ENCODE measurements around the gene EPOP.

EPOP gene

DNA sequence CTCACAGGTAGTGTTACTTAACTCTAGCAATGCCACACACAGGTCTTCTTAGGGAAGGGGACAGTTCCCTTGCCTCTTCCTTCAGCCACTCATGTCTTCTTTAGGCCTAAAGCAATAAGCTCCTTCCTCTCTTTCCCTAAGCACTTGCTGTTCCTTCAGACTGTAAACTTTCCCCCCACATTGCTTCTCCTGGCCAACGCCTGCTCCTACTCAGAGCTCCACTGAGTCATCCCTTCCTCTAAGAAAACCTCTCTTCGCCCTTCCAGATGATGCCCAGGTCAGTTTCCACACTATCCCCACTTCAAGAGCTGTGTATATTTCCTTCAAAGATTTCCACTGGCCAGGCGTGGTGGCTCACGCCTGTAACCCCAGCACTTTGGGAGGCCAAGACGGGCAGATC, 12.5 kb upstream of the EPOP start:
- no peak for DNase-seq (ENCODE audit: low read depth)
- H3K4me3 ChIP-seq (ENCODE audit: low read depth, low read length) = no peak overlapping the region
- TF ChIP-seq, protein P1, sequence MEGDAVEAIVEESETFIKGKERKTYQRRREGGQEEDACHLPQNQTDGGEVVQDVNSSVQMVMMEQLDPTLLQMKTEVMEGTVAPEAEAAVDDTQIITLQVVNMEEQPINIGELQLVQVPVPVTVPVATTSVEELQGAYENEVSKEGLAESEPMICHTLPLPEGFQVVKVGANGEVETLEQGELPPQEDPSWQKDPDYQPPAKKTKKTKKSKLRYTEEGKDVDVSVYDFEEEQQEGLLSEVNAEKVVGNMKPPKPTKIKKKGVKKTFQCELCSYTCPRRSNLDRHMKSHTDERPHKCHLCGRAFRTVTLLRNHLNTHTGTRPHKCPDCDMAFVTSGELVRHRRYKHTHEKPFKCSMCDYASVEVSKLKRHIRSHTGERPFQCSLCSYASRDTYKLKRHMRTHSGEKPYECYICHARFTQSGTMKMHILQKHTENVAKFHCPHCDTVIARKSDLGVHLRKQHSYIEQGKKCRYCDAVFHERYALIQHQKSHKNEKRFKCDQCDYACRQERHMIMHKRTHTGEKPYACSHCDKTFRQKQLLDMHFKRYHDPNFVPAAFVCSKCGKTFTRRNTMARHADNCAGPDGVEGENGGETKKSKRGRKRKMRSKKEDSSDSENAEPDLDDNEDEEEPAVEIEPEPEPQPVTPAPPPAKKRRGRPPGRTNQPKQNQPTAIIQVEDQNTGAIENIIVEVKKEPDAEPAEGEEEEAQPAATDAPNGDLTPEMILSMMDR (IDR thresholded peaks at IDR 0.05; ENCODE audit: control insufficient read depth, extremely low read depth, insufficient read depth) = no peak

DNA sequence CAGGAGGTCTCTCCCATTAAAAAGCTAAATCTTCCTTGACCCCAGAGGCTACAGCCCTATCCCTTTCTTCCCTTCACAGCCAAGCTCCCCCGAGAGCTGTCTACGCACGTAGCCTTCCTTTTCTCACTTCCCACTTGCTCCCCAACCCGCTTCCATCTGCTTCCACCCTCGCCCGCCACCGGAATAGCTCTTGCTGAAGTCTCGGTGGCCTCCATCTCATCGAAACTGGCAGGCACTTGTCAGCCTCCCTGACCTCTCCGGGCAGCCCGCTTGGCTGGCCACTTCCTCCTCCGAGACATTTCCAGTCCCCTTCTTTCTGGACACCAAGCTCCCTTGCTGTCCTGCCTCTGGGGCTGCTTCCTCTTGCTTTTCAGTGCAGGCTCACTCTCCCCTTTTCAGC, 10.7 kb upstream of the EPOP start:
- TF ChIP-seq, protein P1 (IDR thresholded peaks at IDR 0.05; ENCODE audit: control insufficient read depth, extremely low read depth, insufficient read depth) = no peak
- no peak overlapping the region for H3K4me3 ChIP-seq (ENCODE audit: low read depth, low read length)
- no peak for DNase-seq (ENCODE audit: low read depth)

DNA sequence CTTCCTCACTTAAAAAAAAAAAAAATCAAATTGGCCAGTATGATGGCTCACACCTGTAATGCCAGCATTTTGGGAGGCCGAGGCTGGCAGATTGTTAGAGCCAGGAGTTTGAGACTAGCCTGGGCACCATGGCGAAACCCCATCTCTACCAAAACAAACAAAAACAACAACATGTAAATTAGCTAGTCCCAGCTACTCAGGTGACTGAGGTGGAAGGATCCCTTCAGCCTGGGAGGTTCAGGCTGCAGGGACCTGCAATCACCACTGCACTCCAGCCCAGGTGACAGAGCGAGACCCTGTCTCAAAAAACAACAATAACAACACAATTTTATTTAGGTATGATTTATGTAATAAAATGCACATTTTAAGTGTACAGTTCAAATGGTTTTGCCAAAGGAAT, 6.3 kb upstream of the EPOP start:
- DNase-seq (ENCODE audit: low read depth) = no peak
- H3K4me3 ChIP-seq (ENCODE audit: low read depth, low read length) = no peak overlapping the region
- TF ChIP-seq, protein P1 (IDR thresholded peaks at IDR 0.05; ENCODE audit: control insufficient read depth, extremely low read depth, insufficient read depth) = no peak

DNA sequence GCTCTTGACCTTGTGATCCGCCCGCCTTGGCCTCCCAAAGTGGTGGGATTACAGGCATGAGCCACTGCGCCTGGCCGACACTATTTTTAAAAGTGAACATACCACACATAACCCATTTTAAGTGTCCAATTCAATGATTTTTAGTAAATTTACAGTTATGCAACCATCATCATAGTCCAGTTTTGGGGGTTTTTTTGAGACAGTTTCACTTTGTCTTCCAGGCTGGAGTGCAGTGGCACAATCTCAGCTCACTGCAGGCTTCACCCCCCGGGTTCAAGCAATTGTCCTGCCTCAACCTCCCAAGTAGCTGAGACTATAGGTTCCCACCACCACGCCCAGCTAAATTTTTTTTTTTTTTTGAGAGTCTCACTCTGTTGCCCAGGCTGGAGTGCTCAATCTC, 3.1 kb upstream of the EPOP start:
- no peak for DNase-seq (ENCODE audit: low read depth)
- TF ChIP-seq, protein P1 (IDR thresholded peaks at IDR 0.05; ENCODE audit: control insufficient read depth, extremely low read depth, insufficient read depth) = no peak

DNA sequence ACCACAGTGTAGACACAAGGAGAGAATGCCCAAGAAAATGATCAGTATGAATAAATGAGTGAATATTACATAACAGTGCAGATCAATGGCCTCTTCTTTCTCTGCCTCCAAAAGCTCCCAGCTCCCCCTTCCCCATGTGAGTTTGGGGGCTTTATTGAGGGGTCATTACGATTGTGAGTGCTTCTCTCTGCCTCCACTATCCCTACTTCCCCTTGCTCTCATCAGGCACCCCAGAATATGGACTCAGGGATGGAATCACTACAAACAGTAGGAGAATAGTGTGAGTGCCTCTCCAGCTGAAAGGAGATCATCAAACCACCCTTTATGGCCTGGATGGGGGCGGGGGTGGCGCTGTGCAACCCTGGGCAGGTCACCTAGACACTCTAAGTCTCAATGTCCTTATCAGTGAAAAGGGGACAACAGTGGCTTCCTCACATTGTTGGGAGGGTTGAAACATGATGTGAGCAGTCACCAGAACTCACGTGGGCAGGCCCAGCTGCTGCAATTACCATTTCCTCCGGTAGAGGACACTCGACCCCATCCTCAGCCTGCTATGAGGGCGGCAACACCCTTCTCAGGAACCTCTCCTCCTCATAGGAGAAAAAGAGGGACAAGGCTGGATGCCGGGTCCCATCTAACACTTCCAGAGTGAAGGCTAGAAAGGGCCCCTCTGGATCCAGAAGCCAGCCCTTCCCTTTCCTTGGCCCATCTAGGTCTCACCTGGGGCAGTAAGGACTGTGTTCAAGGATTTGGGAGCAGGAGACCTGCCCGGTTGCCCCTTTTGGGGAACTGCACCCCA, 2.1 kb upstream of the EPOP start:
- TF ChIP-seq, protein P1 (IDR thresholded peaks at IDR 0.05; ENCODE audit: control insufficient read depth, extremely low read depth, insufficient read depth) = peak; percentile 96
- DNase-seq (ENCODE audit: low read depth) = peak; percentile 35
- H3K4me3 ChIP-seq (ENCODE audit: low read depth, low read length) = no peak overlapping the region

More for the DNA sequence above, 3.1 kb upstream of the EPOP start:
- H3K4me3 ChIP-seq (ENCODE audit: low read depth, low read length) = no peak overlapping the region

DNA sequence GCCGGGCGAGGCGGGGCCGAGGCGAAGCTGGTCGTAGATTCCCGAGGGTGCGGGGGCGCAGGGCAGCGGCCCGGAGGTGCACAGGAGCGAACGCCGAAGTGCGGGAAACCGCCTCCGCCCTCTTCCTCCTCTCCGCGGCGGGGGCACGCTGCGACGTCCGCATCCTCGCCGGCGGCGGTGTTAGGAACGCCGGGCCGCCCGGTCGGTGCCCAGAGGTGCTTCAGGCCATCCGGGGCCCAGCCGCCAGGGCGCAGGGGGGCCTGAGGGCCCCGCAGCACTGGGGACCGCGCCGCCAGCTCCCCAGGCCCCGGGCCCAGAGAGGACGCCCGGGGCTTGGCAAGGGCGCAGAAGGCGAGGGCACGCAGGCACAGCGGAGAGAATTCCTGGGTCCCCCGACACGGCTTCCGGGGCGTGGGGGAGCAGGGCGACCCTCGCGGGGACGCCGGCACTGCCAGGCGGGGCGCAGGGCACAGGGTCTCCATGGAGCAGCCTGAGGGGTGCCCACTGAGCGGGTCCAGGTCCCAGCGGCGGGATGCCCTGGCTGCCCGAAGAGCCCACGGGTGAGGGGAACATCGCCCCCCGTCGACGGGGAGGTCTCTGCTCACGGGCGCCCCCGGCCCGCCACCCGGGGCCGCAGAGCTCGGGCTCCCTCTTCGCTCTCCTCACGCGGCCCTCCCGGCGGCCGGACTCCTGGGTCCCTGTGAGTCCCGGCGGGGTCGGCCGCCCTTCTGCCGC, 576 bp downstream of the EPOP start:
- no peak for DNase-seq (ENCODE audit: low read depth)
- TF ChIP-seq, protein P1 (IDR thresholded peaks at IDR 0.05; ENCODE audit: control insufficient read depth, extremely low read depth, insufficient read depth) = peak; percentile 18; the same call in 1 of the 2 replicates
- H3K4me3 ChIP-seq (ENCODE audit: low read depth, low read length) = peak overlapping the region; percentile 66
